Glomerular visceral epithelial cell (primary cell): ENCODE measurements around the gene SHC4.
A peak's percentile ranks its signal among the peaks of the same experiment; 100 is the strongest.
"Not testable (repeated sequence)": the region's sequence is repeated elsewhere in the genome, so short reads cannot be mapped to it uniquely, and the experiment has no call there.

Source experiments
- DNase-seq: peaks from one replicate; pipeline ENCODE4 v3.0.0-alpha.2; 2016; ENCODE audit errors: extremely low spot score

The SHC4 gene, protein sequence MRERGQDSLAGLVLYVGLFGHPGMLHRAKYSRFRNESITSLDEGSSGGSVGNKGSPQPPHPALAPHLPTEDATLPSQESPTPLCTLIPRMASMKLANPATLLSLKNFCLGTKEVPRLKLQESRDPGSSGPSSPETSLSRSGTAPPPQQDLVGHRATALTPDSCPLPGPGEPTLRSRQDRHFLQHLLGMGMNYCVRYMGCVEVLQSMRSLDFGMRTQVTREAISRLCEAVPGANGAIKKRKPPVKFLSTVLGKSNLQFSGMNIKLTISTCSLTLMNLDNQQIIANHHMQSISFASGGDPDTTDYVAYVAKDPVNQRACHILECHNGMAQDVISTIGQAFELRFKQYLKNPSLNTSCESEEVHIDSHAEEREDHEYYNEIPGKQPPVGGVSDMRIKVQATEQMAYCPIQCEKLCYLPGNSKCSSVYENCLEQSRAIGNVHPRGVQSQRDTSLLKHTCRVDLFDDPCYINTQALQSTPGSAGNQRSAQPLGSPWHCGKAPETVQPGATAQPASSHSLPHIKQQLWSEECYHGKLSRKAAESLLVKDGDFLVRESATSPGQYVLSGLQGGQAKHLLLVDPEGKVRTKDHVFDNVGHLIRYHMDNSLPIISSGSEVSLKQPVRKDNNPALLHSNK

GRCh38 chr15:48963524-48964113 lies at the start of gene SHC4:
SHC4 (minus strand) TSS chr15:48963919; CDS start chr15:48963015, 904 bp downstream.
- DNase-seq: peak; percentile 74

DNA sequence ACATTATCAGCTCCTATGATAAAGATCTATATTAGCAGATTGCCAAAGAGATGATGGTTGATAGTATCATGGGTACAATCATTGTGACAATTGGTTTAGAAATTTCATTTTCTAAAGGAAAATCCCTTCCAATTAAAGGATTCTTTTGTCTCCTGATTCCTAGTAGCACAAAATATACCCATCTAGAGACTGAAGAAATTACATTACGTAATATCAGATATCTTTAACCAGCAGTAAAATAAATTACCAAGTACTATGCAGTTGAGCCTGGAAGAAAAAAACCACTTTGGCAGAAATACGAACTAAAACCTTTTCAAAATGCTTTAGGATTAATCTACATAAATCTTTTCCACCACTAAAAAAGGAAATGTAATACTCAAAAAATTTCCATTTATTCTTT lies 35.6 kb upstream of the SHC4 start:
- no peak for DNase-seq

DNA sequence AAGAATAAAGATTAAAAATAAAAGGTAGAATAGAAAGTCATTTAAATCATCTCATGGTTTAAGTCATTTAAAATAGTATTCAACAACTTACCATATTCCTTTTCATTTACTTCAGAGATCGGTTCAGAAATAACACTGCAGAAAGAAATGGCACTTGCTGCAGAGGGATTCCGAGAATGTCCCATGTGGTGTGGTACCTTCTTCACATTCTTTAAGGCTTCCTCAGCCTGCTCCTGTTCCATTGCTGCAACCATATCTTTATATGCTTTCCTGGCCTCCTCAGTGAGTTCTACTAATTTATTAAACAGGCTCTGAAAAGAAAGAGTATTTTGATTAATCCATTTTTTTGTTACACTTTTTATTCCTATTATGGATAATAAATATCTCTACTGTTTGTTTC lies 32.6 kb upstream of the SHC4 start:
- DNase-seq: no peak

GRCh38 chr15:48993380-48993779 lies 29.7 kb upstream of the SHC4 start:
- DNase-seq: no peak

DNA sequence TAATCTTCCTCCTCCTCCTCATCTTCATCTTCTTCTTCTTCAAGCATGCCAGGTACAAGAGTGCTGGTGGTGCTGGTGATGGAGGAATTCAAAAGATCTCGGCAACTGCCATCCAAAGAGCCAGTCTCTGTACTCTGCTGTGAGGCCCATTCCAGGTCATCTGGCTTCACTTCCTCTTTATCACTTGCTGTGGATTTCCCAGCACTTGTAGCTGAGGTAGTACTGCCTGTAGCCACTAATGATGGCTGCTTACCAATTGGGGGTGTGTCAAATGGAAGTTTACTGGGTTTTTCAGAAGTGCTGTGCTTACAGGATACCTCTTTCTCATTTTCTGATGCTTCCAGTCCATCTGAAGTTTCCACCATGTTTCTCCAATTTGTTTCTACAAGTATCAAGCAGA lies 28.8 kb upstream of the SHC4 start:
- no peak for DNase-seq

DNA sequence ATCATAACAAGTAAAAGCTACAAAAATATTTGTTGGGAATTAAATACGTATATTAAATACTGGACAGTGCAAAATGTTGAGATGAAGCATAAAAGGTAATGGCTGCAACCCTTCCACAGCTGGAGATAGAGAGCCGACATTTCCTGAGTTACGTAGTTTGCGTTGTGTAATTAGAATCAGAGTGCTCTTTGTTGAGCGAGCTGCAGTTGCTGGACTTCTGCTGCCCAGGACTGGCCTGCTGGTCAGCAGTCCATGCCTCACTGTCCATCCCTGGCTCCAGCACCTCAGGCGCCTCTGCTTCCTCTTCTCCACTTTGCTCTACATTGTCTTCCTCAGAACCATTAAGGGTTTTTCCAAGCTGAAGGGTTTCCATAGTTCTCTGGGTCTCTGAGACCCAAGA lies 28.4 kb upstream of the SHC4 start:
- DNase-seq: no peak

DNA sequence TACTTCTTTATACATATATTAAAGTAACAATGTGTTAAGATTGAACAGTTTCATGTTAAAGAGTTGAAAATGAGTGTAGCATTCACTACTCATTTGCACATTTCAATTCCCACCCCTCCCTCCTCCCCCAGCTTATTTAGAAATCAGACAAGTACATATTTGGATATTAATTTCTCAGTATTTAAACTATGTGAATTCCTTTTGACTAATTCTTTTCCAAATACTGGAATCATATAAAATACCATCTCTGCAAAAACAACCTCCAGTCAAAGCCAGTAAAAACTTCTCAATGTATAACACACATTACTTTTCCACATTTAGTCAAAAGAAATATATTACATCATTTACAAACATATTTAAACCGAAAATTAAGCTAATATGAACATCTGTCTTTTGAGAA lies 25.5 kb upstream of the SHC4 start:
- DNase-seq: no peak

DNA sequence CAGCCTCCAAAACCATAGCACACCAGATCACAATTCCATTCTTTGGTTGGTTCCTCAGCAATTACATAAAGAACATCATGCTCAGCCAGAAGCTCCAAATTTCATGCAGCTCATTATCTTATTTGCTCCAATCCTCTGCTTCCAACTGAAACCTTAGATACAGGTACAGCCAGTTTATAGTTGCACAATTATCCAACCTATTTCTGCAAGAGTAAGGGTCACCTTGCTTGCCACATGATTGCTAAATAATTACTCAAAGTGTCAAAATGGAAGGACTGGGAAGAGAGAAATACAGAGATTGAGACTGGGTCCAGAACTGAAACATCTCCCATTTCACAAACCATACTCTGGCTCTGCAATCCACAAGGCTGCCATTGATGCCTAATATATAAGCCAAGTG lies 23.4 kb upstream of the SHC4 start:
- no peak for DNase-seq

GRCh38 chr15:48986240-48986639 lies 22.5 kb upstream of the SHC4 start:
- DNase-seq: no peak

GRCh38 chr15:48985516-48985915 lies 21.8 kb upstream of the SHC4 start:
- DNase-seq: no peak

- DNase-seq: no peak
Measured at GRCh38 chr15:48984811-48985352, 21.2 kb upstream of the SHC4 start.

- DNase-seq: no peak
Measured at GRCh38 chr15:48984021-48984710, 20.4 kb upstream of the SHC4 start.

DNA sequence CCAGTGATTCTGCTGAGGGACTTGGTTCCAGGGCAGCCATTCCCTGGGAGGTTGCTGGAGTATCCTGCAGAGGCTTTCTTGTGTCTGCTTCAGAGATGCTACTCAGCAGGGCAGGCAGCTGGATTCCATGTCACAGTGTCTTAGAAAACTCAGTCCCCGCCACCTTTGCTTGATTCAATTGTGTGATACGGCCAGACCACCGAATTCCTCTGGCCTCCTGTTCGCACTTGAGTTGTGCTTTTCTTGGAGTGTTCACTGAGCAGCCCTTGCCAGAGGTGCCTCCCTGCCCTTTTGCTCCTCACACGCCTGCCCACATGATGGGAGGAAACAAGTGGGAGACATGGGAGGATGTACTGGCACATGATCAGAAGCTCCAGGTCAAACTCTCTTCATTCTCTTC lies 19.6 kb upstream of the SHC4 start:
- no peak for DNase-seq

- DNase-seq: no peak
Measured at GRCh38 chr15:48981941-48982340, 18.2 kb upstream of the SHC4 start.

- DNase-seq: no peak
Measured at GRCh38 chr15:48978638-48979037, 14.9 kb upstream of the SHC4 start.

DNA sequence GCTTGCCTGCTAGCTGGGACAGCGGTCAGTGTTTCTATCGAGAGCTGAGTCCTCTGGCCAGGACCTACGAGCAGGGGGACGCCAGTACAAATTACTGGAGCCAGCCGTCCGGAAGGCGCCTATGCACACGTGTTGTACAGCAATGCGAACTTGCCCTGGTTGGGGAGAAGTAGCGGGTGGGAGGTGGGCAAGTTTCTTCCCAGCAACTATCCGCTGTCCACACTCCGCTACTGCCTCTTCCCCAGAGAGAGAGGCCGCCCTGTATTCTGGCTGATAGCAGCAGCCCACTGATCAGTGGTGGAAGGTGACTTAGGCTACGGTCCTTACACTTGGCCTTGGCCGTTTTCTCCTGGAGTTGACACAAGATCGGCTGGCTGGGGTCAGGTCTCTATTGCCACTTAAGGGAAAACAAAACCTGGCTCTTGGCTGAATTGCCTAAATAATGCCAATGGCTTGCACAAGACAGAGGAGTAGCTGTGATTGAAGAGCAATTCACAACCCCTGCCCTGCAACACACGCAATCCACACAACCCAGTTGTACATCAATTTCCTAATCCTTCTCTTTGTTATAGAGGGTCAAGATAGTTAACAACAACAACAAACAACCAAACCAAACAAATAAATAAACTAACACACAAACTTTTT lies 12.8 kb upstream of the SHC4 start:
- DNase-seq: no peak

DNA sequence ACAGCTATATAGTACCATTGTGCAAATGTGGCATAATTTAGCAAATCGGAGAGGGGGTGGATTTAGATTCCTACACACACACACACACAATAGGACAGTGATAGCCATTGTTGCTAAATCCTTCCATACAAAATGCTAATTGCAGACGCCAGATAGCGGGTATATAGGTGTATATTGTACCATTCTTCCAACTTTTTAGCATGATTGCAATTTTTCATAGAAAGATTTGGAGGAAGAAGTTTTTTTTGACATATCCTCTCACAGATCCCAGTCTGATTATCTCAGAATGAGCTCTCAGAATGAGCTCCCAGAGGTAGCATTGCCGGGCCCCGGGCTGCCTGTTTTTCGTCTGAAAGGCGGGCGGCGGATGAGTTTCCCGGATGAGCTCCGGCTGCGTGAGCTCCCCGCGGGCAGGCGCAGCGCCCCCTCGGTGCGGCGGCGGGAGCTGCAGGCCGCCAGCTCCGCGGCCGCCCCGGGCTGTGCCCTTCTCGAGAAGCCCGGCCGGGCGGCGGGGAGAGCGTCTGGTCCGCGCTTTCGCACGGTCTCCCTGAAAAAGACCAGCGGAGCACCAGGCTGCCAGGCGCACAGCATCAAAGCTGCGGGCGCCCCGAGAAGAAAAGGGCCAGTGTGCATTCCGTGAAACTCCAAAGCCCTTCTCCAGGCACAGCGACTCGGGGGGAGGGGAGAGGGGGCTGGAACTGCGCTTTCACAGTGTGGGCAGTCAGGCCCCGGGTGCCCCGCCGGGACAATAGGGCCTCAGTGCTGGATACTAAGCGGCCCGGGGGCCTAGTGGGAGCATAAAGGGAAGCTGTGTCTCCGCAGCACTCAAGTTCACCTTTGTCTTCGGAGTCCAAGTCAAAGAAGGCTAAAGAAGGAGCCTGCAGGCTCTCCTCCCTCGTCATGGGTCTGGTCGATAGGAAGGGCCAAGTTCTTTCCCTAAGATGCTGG lies 12.0 kb upstream of the SHC4 start:
- DNase-seq: peak; percentile 83

DNA sequence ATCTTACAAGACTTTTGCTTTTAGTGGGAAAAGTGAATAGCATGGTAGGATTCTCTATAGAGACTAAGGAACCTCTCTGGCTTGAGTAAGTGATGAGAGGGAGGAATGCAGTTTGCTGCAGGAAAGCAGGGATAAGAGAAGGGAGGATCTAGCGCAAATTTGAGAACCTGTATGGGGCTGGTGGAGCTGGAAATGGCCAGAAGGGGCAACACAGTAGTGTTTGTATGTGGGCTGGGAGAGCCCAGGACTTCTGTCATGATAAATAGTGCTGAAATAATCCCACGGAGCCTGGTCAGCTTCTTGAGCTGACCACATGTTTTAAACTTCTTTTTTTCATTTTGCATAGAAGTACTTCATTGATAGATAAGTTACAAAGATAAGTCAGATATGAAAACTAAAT lies 11.2 kb upstream of the SHC4 start:
- no peak for DNase-seq

GRCh38 chr15:48972750-48973503 lies 9.2 kb upstream of the SHC4 start:
- DNase-seq: no peak

- not testable (repeated sequence) for DNase-seq
Measured at GRCh38 chr15:48970926-48971325, 7.2 kb upstream of the SHC4 start.
